Stimulated activated CD4-positive, alpha-beta T cell treated with anti-CD3 and anti-CD28 coated beads, TNF-alpha, amount 100 ng/mL, for 4 hours (primary cell): ENCODE results near the gene ZKSCAN8.
"Not testable (repeated sequence)": the region's sequence is repeated elsewhere in the genome, so short reads cannot be mapped to it uniquely, and the experiment has no call there.

Experiments used
- DNase-seq, 3 experiments: peaks; one replicate each; pipeline ENCODE4 v3.0.0-alpha.2; 2020; ENCODE audit warnings: low read depth in 3 of 3

The ZKSCAN8 gene

DNA sequence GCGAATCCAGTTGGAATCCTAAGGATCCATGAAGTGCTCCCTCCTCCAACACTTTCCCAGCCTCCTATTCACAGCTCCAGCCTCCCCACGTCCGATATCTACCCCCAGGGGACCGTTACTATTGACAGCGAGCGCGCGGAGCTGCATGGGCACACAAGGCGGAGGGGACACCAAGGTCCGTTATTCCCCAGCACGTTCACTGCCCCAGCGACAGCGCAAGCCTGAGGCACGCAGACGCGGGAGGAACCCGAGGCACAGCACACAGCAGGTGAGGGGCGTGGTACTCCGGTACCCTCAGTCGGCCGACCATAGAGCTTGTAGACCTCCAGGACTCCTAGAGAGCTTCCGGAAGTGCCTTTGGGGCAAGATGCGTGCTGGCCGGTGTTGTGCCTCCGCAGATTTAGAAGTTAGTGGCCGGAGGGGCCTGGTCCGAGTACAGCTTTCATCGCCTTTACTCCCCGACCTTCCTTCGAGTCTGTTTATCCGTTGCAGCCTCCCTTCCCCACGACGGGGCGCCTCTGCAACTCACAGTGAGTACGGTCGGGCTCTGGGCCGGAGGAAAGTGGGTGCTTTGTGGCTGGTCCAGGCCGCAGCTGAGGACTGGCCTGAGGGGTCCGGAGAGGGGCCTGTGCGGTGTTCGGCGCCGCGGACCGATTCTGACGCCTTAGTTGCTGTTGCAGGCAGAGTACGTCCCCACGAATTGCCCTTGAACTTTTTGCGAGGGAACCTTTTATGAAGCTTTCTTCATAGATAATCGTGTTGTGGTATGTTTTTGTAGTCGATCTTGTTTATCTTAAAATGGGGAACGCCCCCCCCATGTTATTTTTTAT is at the start of gene ZKSCAN8:
Gene ZKSCAN8 (plus strand): TSS at position 384 of the 830 bp plus-strand sequence. CDS start 6,525 bp downstream, outside the sequence.
- DNase-seq: peak; percentile 51 to 65 (median 59)

DNA sequence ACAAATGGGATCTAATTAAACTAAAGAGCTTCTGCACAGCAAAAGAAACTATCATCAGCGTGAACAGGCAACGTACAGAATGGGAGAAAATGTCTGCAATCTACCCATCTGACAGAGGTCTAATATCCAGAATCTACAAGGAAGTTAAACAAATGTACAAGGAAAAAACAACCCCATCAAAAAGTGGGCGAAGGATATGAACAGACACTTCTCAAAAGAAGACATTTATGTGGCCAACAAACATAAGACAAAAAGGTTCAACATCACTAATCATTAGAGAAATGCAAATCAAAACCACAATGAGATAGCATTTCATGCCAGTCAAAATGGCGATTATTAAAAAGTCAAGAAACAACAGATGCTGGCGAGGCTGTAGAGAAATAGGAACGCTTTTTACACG is 39.5 kb upstream of the ZKSCAN8 start:
- DNase-seq: not testable (repeated sequence)

DNA sequence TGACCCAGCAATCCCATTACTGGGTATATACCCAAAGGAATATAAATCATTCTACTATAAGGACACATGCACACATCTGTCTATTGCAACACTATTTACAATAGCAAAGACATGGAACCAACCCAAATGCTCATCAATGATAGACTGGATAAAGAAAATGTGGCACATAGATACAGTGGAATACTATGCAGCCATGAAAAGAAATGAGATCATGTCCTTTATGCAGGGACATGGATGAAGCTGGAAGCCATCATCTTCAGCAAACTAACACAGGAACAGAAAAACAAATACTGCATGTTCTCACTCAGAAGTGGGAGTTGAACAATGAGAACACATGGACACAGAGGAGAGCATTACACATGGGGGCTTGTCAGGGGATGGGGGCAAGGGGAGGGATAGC is 39.0 kb upstream of the ZKSCAN8 start:
- not testable (repeated sequence) for DNase-seq

DNA sequence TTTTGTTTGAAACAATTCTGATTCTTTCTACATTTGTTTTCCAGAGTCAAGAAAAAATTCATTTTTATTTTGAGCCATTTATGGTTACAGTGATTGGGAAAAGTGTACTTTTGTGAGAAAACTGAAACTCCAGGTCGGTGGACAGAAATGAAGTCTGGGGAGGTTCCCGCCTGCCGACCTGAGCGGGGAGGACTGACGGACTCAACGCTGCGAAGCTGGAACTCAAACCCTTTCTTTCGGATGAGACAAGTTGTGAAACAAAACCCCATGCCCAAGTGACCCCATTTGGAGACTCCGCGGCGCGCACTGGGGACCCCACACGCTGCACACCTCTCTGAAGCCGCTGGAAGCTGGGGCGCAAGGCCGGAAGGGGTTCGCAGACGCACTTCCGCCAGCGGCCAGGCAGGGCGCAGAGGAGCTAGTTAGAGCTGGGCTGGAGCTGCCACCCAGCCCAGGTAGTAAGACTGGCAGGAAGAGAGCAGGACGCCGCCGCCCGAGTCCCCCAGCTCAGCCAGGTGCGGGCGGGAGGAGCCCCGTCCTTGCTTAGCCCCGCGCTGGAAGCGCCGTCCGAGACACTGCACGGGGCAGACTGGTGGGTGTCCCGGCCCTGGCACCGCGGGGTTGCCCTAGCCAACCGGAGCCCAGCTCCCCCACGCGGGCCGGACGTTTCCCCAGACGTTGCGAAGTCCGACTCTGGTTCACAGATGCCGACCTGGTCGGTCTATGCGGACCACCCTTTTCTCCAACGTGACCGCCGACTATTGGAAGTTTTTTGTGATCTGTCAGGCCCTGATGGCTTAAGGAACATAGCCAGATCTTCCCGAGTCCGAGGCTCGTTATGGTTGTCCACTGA is 37.1 kb upstream of the ZKSCAN8 start:
- DNase-seq: peak; percentile 60 to 74 (median 71)

DNA sequence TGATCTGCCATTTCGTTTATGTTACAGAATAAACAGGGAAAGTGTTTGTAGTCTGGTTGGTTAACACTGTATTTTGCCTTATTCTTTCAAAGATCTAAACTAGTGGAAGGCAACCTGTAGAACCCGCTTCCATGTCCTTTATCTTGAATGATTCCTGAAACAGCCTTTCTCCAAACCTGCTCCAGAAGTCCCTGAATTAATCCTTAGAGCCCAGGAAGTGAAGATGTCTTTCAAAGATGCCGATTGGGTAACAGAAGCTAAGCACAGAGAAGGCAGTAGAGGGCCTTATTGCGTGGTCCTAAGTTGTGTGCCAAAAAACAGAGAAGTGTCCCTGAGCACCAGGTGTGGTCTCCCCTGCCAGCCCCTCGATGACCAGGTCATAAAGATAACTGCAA is 36.4 kb upstream of the ZKSCAN8 start:
- no peak for DNase-seq

DNA sequence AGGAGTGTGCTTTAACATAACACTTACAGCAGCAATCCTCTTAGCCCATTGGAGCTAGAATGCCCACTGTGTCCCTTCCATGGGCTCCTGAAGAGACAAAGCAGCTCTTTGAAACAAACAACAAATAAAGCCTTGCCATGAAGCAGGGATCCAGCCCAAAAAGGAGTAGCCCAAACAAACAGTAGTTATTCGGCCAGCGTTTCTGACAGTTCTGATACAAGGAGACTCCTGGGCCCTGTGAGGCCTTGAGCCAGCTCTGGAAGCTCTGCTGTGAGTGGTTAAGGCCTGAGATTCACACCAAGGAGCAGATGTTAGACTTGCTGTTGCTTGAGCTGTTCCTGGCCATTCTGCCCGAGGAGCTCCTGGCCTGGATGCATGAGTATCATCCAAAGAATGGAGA is 34.2 kb upstream of the ZKSCAN8 start:
- DNase-seq: no peak

DNA sequence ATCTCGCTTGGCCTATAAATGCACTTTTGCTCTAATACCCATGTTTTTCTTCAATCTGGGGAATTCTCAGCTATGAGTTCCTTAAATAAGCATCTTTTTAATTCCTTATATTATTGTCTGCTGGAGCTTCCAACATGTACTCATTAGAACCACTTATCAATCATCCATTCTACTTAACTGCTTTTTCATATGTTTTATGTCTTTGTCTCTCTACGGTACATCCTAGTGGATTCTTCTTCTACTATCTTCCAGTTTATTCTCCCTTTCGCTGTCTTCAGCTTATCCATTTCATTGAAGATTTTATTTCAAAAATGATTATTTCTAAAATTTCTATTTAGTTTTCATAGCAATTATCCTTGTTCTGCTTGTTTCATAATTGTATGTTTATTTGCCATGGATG is 29.7 kb upstream of the ZKSCAN8 start:
- no peak for DNase-seq

DNA sequence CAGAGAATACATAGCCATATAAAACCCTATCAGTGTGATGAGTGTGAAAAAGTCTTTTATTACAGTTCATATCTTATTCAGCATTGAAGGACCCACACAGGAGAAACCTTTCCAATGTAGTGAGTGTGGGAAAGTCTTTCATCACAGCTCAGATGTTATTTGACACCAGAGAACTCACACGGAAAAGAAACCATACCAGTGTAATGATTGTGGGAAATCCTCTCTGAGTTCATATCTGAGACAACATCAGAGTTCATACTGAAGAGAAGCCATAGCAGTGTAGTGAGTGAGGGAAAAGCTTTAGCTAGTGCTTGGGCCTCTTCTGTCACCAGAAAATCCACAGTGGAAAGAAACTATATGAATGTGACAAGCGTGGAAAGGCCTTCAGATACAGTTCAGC is 25.9 kb upstream of the ZKSCAN8 start:
- no peak for DNase-seq

DNA sequence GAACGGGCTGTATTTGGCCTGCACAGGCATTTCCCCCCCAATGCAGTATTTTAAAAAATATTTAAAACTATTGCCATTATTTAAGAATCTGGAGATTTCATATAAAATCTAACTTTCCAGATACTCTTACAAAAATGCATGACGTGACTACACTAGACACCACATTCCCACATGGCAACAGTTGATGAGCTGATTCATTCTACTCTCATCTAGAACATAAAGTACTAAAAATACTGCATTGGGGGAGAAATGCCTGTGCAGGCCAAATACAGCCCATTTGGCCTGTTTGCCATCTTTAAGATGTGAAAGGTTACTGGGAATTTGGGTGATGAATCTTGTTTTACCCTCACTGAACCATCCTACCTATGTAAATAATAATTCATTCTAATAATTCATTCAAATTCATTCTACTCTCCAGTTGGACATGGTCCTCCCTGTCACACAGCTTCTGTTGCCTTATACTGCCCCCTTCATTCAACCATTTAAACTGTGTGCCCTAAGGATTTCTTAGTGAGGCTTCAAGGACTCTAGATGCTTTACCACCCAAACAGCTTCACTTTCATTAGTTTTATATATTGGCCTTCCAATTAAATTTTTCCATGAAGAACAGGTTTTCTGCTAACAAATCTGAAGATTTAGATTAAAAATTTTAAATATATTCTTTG is 24.2 kb upstream of the ZKSCAN8 start:
- no peak for DNase-seq

DNA sequence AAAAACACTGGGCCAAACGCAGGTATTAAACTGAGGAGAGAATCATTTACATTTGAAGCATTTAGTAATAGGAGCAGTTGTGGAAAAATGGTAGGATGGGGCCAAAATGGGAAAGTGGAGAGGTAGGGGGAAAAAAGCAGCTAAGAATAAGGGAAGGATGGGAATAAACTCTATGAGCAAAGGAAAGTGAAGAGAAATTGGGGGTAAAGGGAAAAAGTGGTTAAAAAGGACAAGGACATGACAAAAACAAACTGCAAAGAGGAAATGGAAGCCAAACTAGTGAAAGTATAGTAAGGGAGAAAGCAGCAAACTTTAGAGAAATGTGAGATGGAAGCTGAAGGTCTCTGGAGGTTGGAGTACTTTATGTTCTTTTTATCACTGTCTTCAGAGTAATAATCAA is 23.5 kb upstream of the ZKSCAN8 start:
- DNase-seq: no peak

DNA sequence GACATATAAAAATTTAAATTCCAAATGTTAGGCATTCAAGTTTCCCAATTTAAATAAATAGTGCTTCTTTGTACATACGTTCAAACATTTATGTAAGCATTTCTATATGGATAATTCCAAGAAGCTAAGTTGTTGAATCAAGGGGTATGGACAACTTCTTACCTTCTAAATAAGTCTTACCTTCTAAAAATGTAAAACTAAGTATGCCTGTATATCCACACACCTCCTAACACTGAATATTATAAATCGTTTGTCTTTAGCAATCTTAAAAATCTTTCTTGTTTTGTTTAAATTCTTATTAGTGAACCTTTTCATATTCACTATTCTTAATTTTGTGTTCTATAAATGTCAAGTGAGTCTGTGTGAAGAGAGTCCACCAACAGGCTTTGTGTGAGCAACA is 19.8 kb upstream of the ZKSCAN8 start:
- DNase-seq: no peak

DNA sequence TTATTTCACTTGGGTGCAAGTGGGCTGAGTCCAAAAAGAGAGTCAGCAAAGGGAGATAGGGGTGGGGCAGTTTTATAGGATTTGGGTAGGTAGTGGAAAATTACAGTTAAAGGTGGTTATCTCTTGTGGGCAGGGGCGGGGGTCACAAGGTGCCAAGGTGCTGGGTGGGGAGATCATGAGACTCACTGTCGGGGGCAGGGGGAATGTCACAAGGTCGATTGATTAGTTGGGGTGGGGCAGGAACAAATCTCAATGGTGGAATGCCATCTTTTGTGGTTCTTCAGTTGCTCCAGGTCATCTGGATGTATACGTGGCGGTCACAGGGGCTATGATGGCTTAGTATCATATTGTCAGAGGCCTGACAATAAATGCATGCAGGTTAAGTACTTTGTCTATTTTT is 19.4 kb upstream of the ZKSCAN8 start:
- DNase-seq: not testable (repeated sequence)

DNA sequence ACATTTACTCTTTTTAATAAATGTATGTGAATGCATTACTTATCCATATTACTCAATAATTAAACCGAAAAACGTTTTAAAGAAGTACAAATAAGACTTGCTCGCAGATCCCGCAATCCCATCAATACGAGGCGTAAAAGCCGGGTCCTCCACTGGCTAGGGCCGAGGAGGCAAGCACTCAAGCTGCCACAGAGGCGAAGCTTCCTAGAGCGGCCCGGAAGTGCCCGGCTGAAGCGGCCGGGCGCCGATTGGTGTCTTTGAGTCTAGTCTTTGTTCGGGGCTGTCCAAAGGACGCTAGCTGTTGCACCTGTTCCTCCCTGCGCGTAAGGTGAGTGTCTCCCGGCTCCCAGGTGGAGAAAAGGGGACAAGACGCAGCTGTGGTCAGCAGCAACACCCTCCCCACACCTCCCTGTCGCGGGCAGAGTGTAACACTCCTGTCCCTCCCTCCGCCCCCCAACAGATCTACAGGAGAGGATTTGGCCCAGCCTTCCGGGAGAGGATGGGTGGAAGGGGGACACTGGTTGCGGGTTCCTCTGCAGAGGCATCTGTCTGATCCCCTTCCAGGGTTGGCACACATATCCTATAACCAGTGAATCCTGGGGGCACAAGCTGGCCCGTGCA is 17.2 kb upstream of the ZKSCAN8 start, which contains the start of gene ZSCAN16:
Gene ZSCAN16 (plus strand): TSS at position 260 of the 621 bp plus-strand sequence. CDS start 835 bp downstream, outside the sequence.
- peak in 2 of 3 experiments; percentile 49 to 53 for DNase-seq

DNA sequence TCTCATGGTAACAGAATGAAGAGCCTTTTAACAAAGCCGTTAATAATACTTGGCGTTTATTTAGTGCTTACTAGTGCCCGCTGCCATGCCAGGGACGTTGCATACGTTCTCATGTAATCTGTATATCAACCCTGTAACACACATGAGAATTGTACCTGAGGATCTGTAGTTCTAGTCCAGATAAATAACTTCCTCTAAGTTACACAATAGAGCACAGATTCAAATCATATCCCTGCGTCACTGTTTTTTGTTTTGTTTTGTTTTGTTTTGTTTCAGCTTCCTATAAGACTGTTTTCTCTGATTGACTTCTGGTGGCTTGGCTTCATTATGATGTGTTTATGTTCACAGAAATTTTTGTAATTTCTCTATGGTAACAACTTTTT is 16.7 kb upstream of the ZKSCAN8 start:
- DNase-seq: no peak

DNA sequence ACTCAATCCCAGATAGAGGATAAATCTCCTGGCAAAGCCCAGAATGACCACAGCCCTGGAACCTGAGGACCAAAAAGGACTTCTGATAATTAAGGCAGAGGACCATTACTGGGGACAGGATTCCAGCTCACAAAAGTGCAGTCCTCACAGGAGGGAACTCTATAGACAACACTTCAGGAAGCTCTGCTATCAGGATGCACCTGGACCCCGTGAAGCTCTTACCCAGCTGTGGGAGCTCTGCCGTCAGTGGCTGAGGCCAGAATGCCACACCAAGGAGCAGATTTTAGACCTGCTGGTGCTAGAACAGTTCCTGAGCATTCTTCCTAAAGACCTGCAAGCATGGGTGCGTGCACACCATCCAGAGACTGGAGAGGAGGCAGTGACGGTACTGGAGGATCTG is 16.3 kb upstream of the ZKSCAN8 start:
- no peak for DNase-seq

DNA sequence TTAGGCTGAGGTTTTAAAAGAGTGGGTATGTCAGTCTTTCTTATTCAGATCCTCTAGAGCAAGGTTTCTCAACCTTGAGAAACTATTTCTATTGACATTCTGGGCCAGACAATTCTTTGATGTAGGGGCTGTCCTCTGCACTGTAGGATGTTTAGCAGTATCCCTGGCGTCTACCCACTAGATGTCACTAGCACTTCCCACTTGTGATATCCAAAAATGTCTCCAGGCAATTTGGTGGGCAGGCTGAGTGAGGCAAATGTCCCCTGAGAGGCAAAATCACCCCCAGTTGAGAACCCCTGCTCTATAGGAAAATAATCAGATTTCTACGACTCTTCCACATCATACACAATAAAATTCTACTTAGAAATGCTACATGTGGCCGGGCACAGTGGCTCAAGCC is 7.7 kb upstream of the ZKSCAN8 start:
- DNase-seq: no peak

DNA sequence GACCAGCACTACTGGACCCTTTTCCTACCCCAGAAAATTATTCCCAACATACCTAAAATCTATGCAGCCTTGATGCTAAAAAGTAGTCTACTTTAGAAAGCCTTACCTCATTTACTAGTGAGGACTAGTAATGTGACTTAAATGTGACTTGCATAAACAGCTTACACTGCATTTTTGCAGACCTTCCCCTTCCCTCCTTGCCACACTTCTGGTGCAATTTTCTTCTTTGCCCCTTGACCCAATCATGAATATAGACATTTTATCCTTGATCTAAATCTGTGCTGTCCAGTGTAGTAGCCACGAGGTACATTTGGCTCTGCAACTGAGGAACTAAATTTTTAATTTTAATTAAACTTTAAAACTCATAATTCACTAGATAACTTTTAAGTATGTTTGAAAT is 7.0 kb upstream of the ZKSCAN8 start:
- DNase-seq: no peak

DNA sequence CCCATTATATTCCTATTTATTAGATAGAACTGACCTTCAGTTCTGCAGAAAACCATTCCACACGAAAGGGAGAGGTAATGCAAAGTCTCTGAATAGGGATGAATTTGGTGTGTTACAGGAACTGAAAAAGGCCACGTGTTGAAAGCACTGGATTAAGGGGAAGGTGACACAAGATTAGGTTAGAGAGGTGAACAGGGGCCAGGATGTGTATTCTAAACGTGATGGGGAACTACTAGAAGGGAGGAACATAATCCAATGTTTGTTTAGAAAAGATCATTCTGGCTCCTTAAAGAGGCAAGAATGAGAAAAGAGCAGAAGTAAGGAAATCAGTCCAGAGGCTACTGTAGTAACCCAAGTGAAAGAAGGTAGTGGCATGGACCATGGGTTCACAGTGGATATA is 6.3 kb upstream of the ZKSCAN8 start:
- no peak for DNase-seq

DNA sequence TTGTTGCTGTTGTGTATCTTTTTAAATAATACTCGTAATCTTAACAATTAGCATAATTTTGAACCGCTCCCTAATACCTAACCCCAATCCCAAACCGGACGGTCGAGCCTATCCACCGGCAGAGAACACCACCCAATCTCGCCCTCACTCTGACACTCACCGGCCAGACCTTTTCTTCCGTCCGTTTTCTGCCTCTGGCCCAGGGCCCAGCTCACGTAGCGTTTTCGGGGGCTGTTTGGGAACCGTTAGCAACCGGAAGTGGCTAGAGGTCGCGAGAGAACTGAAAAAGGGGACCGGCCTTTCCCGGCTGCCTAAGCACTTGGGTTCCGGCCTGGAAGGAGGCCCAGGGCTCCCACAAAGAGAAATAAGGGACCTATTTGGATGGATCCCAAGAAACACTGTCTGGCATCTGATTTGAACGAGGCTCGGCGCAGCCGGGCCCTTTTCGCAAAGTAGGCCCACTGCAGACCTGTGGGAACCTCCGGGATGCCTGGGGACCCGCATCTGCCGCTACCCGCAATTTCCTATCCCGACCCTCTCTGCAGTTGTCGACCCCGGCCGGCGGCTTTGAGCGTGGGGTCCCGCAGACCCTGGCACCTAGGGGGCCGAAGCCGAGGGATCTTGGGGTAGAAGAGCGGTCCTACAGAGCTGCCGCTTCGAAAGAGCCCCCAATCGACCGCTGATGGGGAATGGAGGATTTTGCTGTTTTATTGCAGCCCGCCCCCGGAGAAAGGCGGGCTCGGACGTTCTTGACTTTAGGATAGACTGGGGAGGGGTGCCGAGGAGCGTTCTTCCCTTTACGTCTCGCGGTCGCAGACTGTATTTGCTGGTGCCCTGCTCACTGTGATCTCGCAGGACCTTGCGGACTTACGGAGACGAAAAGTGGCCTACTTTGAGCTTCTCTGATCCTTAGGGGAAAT is 4.8 kb upstream of the ZKSCAN8 start:
- peak; percentile 49 to 57 (median 54) for DNase-seq

DNA sequence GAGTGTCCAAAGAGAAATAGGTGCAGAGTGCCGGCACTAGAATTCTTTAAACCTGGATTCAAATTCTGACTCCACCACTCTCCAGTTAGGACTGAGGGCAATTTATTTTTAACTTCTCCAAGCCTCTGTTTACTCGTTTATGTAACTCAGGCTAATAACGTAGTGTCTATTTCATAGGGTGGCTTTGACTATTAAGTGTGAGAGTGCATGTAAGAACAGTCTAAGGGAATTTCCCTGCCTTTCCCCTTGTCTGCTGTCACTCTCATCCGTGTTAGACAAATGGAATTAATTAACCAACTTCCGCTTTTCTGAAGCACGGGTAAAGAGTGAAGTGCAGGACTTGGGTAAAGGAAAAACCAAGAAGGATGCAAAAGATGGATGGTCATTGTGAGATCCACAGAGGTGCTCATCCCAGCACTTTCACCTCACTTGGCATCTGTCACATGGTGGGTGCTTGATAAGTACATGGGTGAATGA is 4.1 kb upstream of the ZKSCAN8 start:
- no peak for DNase-seq
